GM12891 (cell line): ENCODE results near the gene SLC5A12.

ENCODE experiments used
- POLR2AphosphoS5 ChIP-seq: IDR thresholded peaks from 2 replicates; pipeline ENCODE4 v1.6.1; 2011; ENCODE audit warnings: low read depth, low read length, control low read depth
- TAF1 ChIP-seq: IDR thresholded peaks from 2 replicates; pipeline ENCODE4 v1.6.1; 2011; ENCODE audit warnings: low read depth, low read length, control low read depth

DNA sequence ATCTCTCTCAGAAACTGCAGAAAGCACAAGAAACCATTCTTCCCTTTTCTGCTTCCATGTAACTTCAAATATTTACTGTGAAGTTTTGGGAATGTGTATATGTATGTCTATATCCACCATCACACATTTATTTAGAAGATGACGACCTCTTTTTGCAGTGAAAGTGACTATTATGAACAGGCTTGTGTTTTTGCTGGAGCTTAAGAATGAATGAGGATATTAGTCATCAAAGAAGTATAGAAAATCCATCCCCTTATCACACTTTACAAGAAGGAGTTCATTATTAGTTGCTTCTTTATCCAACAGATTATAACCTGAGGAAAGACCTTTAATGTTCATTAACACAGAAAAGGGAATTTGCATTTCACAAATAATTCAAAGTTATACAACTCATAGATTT lies 21.1 kb upstream of the SLC5A12 start:
- TF ChIP-seq POLR2AphosphoS5 (no peak), TAF1 (no peak)
